Mesenteric fat pad (tissue), 1 donor: ENCODE data around the gene LAMA3. TPM values are rescaled to one million over a fixed set of nuclear protein-coding genes. Genes with fewer than 3 reads are reported as not detected.

ENCODE experiments used
- DNase-seq: peaks from one replicate; pipeline ENCODE4 v3.0.0-alpha.2; 2020; ENCODE audit warnings: low spot score
- total RNA-seq: library from RNA; stranded (reverse); fragmentation: NEBNext Ultra II Directional; extraction: Animal tissue kit (Norgen Biotek cat#: 25700); gene quantifications from one replicate; pipeline ENCODE4 v1.2.1, GENCODE V29; 2021
- donor health status: DM: yes; HTN: yes; CAD: no.

LAMA3 gene
- total RNA-seq, 1 donor from 2014 or later = 19.6 TPM

DNA sequence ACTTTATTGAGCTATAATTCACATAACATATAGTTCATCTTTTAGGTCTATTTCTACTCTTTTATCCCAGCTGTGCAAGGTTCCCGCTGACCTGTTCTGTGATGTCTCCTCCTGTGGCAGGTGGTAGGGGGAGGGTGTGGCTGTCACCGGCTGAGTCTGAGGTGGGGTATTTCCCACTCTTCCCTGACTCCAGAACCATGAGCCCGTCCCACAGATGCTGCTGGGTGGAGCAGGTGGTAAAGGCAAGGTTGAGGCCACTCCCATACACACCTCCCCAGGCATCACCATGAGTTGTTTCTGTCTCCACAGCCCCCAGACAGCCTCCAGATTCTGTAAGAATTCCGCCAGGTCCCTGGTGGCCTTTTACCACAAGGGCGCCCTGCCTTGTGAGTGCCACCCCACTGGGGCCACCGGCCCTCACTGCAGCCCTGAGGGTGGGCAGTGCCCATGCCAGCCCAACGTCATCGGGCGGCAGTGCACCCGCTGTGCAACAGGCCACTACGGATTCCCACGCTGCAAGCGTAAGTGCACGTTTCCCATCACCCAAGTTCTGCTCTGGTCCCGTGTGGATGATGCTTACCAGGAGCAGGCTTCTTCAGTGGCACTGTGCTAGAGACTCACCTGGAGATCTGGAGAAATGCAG is 156.9 kb downstream of the LAMA3 start:
- no peak for DNase-seq

GRCh38 chr18:23847321-23847986 is 158.2 kb downstream of the LAMA3 start:
- DNase-seq = no peak

DNA sequence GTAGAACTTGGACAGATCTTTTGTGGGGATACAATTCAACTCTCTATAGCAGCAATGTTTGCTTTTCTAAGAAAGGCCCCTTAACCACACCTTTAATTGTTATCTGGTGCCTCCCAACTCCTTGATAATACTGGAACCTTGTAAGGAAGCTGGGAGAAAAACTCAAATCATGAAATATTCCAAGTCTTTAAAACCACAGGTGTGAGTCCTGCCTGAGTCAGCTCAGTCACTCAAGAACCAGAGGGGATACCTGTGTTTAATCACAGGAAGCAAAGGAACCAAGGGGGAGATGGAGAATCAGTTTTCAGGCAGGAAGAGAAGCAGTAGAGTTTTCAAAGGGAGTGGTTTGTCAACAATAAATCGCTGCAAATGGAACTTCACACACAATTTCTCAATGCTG is 159.9 kb downstream of the LAMA3 start:
- no peak for DNase-seq

- DNase-seq = no peak
These were observed 161.0 kb downstream of the LAMA3 start for GRCh38 chr18:23850215-23850614.

GRCh38 chr18:23851470-23852002 is 162.3 kb downstream of the LAMA3 start:
- no peak for DNase-seq

DNA sequence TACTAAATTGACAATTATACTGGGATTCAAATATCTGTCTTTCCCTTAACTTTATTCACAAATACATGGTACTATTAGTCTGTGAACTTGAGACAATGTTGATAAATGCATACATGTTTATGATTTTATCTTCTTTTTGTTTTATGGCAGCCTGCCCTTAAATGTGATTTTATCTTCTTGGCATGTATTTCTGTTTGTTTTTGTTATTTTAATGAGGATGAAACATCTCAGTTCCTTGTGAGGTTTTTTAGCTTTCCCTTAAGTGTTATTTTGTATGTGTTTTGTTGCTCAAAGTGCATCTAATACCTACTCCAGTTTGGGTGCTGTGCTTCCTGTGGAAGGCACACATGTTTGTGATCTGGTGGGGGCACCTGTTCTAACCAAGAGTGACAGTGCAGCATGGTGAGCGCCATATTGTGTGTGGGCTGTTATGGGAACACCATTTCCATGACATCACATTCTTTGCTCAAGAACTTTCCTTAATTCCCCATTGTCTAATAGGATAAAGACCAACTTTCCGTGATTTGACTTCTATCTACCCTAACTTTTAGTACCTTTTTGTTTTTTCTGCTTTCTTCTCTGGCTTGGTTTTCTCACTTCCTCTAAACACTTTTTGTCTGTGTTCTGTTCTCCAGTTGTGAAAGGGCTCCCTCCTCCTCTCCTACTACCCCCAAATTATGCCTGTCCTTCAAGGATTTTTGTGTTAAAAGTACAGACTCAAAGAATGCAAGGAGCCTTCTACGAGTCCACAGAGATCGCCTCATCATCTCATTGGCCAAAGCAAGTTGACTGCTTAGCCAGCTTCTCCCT is 163.2 kb downstream of the LAMA3 start:
- DNase-seq = no peak

- DNase-seq = no peak
These were observed 164.4 kb downstream of the LAMA3 start for GRCh38 chr18:23853448-23854195.

DNA sequence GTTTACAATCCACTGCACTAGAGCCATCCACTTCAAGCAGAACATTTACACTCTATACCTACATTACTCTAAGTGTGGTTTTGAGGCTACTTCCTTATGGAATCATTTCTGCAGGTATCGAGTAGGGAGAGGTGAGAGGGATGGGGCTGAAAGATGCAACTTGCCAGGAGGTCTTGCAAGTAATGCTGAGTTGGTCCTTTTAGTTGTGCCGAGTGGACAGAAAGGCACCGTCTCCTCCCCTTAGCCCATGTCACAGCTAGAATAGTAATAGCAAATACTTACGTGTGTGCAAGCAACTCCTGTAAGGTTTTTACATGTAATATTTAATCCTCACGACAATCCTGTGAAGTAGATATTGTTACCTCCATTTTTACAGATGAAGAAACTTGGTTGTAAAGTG is 166.5 kb downstream of the LAMA3 start:
- DNase-seq = no peak

- DNase-seq = no peak
These were observed 167.4 kb downstream of the LAMA3 start for GRCh38 chr18:23856466-23857163.

GRCh38 chr18:23857164-23857552 is 167.9 kb downstream of the LAMA3 start:
- DNase-seq = no peak

- DNase-seq = no peak
These were observed 168.5 kb downstream of the LAMA3 start for GRCh38 chr18:23857756-23858155.

DNA sequence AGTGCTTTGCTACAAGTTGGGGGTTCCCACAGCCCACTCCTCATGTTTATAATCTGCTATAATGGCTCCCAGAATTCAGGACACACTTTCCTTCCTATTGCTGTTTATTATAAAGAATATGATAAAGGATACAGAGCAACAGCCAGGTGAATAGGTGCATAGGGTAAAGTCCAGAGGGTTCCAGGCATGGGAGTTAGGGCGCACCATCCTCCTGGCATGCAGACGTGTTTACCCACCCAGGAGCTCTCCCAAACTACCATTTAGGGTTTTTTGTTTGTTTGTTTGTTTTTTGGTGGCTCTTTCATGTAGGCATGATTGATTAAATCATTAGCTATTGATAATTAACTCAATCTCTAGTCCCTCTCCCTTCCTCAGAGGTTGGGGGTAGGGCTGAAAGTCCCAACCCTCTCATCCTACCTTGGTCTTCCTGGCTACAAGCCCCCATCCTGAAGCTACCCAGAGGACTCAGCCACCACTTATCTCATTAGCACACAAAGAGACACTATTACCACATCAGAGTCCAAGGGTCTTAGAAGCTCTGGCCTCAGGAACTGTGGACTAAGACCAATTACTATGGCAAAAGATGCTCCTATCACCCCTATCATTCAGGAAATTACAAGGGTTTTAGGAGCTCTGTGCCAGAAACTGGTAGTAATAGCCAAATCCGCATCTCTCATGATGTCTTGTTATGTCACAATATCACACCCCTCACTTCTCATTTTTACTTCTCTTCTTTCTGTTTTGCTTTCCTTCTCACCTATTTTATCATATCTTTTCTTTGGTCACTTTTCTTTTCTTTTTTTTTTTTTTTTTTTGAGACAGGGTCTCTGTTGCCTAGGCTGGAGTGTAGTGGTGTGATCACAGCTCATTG is 170.4 kb downstream of the LAMA3 start:
- DNase-seq = no peak

DNA sequence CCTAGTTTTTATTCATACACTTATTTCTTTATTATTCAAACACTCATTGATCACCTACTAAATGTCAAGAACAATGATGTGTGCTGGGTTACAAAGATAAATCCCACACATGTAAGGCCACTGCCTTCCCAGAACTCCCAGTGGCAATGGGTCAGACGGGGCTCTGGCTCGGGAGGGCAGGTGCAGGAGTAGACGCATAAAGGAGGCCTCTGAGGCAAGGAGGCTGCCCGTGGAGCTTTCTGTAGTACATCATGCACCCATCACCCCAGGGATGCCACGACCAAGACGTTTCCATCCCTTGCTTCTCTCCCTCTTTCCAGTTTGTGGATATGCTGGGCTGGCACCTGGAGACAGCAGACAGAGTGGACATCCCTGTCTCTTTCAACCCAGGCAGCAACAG is 172.1 kb downstream of the LAMA3 start:
- DNase-seq = no peak

DNA sequence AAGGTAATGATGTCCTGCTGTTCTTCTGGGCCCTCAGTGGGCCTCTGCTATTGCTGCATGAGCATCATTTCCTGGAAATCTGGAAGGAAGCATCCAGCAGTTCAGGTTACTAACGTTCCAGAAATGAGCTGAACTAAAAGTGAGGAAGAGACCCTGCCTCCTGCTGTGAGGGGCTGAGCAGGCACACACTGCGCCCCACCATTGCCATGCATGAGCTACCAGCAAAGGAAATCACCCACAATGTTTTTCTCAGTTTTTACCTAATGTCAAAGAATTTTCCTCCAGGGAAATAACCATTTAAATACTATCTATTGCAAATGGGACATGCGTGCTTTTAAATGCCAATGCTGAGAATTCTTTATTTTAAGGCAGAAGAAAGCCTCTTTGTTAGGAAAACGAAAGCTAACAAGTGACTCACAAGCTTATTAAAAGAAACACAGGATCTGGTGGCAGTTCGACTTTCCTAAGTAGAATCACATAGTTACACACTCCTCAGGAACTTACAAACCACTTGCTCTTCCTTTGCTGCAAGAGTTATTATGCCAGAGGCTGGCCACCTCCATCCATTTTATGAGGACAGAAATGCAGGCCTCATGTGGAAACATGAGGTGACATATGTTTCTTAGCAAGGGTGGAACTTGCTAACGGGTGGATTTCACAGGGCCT is 172.7 kb downstream of the LAMA3 start:
- DNase-seq = no peak

- DNase-seq = no peak
These were observed 175.4 kb downstream of the LAMA3 start for GRCh38 chr18:23864624-23865023.

DNA sequence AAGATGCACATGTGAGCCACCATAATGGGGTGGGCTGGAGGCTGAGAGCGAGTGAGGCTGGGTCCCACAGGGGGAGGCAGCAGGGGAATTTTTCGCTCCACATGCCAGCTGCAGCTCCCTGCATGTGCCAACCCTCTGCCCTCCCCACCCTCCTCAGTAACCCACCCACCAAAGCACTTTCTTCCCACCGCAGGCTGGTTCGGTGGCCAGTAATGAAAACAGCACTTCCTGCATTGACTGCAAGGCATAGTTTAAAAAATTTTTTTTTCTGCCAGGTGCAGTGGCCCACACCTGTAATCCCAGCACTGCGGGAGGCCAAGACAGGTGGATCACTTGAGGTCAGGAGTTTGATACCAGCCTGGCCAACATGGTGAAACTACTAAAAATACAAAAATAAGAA is 177.8 kb downstream of the LAMA3 start:
- no peak for DNase-seq

DNA sequence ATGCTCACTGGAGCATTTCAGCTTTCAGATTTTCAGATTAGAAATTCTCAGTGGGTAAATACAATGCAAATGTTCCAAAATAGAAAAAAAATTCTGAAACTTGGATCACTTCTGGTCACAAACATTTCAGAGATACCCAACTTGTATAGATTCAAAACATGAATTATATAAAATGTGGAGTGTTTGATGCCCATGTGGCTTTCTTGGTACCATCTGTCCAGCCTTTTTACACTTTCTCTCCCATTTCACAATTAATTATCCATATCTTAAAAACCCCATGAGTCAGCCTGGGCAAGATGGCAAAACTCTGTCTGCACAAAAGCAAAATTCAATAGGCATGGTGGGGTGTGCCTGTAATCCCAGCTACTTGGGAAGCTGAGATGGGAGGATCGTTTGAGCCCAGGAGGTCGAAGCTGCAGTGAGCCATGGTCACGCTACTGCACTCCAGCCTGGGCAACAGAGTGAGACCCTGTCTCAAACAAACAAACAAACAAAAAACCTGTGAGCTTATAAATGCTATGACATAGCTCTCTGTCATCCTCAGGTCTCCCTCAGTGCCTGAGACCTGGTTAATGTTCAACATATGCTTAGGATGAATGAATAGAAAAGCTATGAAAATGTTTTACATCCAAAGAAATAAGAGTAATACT is 179.0 kb downstream of the LAMA3 start:
- no peak for DNase-seq

- DNase-seq = no peak
These were observed 181.6 kb downstream of the LAMA3 start for GRCh38 chr18:23870676-23871380.
